ENCODE data around the gene LRCH3.
"Not testable (repeated sequence)": the region's sequence is repeated elsewhere in the genome, so short reads cannot be mapped to it uniquely, and the experiment has no call there.

The LRCH3 gene

GRCh38 chr3:197841789-197842188 lies 50.7 kb downstream of the LRCH3 start:
- DNase-seq: no peak

GRCh38 chr3:197846491-197846890 lies 55.4 kb downstream of the LRCH3 start:
- DNase-seq: no peak

GRCh38 chr3:197847866-197848401 lies 56.9 kb downstream of the LRCH3 start:
- peak; percentile 58 for DNase-seq

GRCh38 chr3:197854596-197855343 lies 63.7 kb downstream of the LRCH3 start:
- no peak for DNase-seq

- no peak for DNase-seq
Observed at GRCh38 chr3:197855571-197855970, 64.5 kb downstream of the LRCH3 start.

GRCh38 chr3:197856199-197856816 lies 65.3 kb downstream of the LRCH3 start:
- DNase-seq: no peak

- no peak for DNase-seq
Observed at GRCh38 chr3:197858133-197858532, 67.1 kb downstream of the LRCH3 start.

GRCh38 chr3:197858598-197858997 lies 67.5 kb downstream of the LRCH3 start:
- no peak for DNase-seq

GRCh38 chr3:197866035-197866434 lies 75.0 kb downstream of the LRCH3 start:
- DNase-seq: no peak

- no peak for DNase-seq
Observed at GRCh38 chr3:197873329-197873728, 82.3 kb downstream of the LRCH3 start.

GRCh38 chr3:197874064-197874463 lies 83.0 kb downstream of the LRCH3 start:
- no peak for DNase-seq

- no peak for DNase-seq
Observed at GRCh38 chr3:197874653-197875052, 83.6 kb downstream of the LRCH3 start.

GRCh38 chr3:197877902-197878301 lies 86.8 kb downstream of the LRCH3 start:
- no peak for DNase-seq

- no peak for DNase-seq
Observed at GRCh38 chr3:197878427-197878826, 87.4 kb downstream of the LRCH3 start.

GRCh38 chr3:197880491-197881269 lies 89.6 kb downstream of the LRCH3 start:
- no peak for DNase-seq

- DNase-seq: no peak
Observed at GRCh38 chr3:197881270-197881969, 90.4 kb downstream of the LRCH3 start.

GRCh38 chr3:197881970-197882338 lies 90.9 kb downstream of the LRCH3 start:
- no peak for DNase-seq

- DNase-seq: no peak
Observed at GRCh38 chr3:197882586-197882985, 91.5 kb downstream of the LRCH3 start.

- DNase-seq: no peak
Observed at GRCh38 chr3:197883541-197883940, 92.5 kb downstream of the LRCH3 start.

- not testable (repeated sequence) for DNase-seq
Observed at GRCh38 chr3:197884330-197884729, 93.3 kb downstream of the LRCH3 start.

- not testable (repeated sequence) for DNase-seq
Observed at GRCh38 chr3:197886052-197886451, 95.0 kb downstream of the LRCH3 start.

GRCh38 chr3:197887430-197888053 lies 96.5 kb downstream of the LRCH3 start:
- not testable (repeated sequence) for DNase-seq
